B cell (primary cell): ENCODE results near the gene LIFR. TPM values are rescaled to one million over a fixed set of nuclear protein-coding genes. Genes with fewer than 3 reads are reported as not detected.

Experiments
- ATAC-seq: fragments of 200-7000 bp; cut with Tn5 transposase; one replicate; pipeline ENCODE4 v1.10.0; 2021; ENCODE audit warnings: low read depth, mild to moderate bottlenecking, moderate number of reproducible peaks, moderate library complexity
- CTCF ChIA-PET: fragments of 350-600 bp; sonication (Branson Sonifier 250); formaldehyde crosslinking; loops from one replicate; lab custom pipeline; 2021; ENCODE audit warnings: antibody characterized with exemption, inconsistent platforms; lab: Charles Lee
- POLR2A ChIA-PET: fragments of 350-600 bp; sonication (Branson Sonifier 250); formaldehyde crosslinking; loops from one replicate; lab custom pipeline; 2021; ENCODE audit warnings: antibody characterized with exemption; lab: Charles Lee
- DNase-seq: peaks from one replicate; pipeline ENCODE4 v3.0.0; 2013
- H2AFZ ChIP-seq: 2 replicates; pipeline ENCODE4 v1.6.1; 2012; ENCODE audit warnings: mild to moderate bottlenecking, low read depth, low read length; ENCODE audit not compliant: insufficient read depth, poor library complexity, severe bottlenecking
- H3K27ac ChIP-seq, 2 donors: 1 replicate in 1 of 2; 2 replicates in 1 of 2; pipeline ENCODE4 v1.5.1; 2012 to 2013; ENCODE audit warnings: low read length in 2 of 2, mild to moderate bottlenecking in 2 of 2, moderate library complexity in 1 of 2
- H3K27me3 ChIP-seq, 4 experiments: fragments of 200-600 bp in 1 of 4; sonication (generic) in 1 of 4; replicated peaks in 1 of 4; 1 replicate in 2 of 4; 2 replicates in 2 of 4; pipeline versions ENCODE4 v1.6.1 to v1.7.0; 2013 to 2016; ENCODE audit warnings: low read length in 3 of 4, mild to moderate bottlenecking in 2 of 4, mixed read lengths in 1 of 4, moderate library complexity in 1 of 4; ENCODE audit not compliant: insufficient read depth in 4 of 4, control insufficient read depth in 3 of 4; ENCODE audit errors: control extremely low read depth in 1 of 4
- H3K36me3 ChIP-seq, 2 experiments: replicated peaks in 1 of 2; 1 replicate in 1 of 2; 2 replicates in 1 of 2; pipeline versions ENCODE4 v1.6.1 to v1.7.1; 2013; ENCODE audit warnings: low read length in 1 of 2; ENCODE audit not compliant: insufficient read depth in 2 of 2, control insufficient read depth in 1 of 2; ENCODE audit errors: control extremely low read depth in 1 of 2, extremely low read depth in 1 of 2
- H3K4me1 ChIP-seq, 2 donors: fragments of 200-600 bp in 1 of 2; sonication (generic) in 1 of 2; 1 replicate in 1 of 2; 2 replicates in 1 of 2; pipeline versions ENCODE4 v1.5.1 to v1.6.1; 2013 to 2017; ENCODE audit warnings: low read length in 2 of 2; ENCODE audit not compliant: control insufficient read depth in 2 of 2, insufficient read depth in 2 of 2
- H3K4me2 ChIP-seq: replicated peaks from 2 replicates; pipeline ENCODE3; 2012; ENCODE audit warnings: mild to moderate bottlenecking, low read depth, low read length; ENCODE audit not compliant: poor library complexity, severe bottlenecking
- H3K4me3 ChIP-seq, 5 experiments: fragments of 200-600 bp in 1 of 5; sonication (generic) in 1 of 5; 1 replicate in 3 of 5; 2 replicates in 2 of 5; pipeline versions ENCODE4 v1.5.1 to v1.7.0; 2011 to 2016; ENCODE audit warnings: low read length in 4 of 5, mild to moderate bottlenecking in 4 of 5, low read depth in 2 of 5, control low read depth in 1 of 5, moderate library complexity in 1 of 5; ENCODE audit not compliant: insufficient read depth in 1 of 5; ENCODE audit errors: control extremely low read depth in 1 of 5, extremely low read depth in 1 of 5
- H3K79me2 ChIP-seq: fragments of 200-600 bp; sonication (generic); one replicate; pipeline ENCODE4 v1.6.0; 2016; ENCODE audit warnings: low read length; ENCODE audit not compliant: control insufficient read depth, insufficient read depth
- H3K9ac ChIP-seq: fragments of 200-600 bp; sonication (generic); 2 replicates; pipeline ENCODE4 v1.6.1; 2017; ENCODE audit warnings: mild to moderate bottlenecking, low read length, moderate library complexity
- H3K9me3 ChIP-seq, 3 donors: one replicate each; pipeline versions ENCODE4 v1.6.1 to v1.7.1; 2013; ENCODE audit warnings: low read length in 2 of 3; ENCODE audit not compliant: control insufficient read depth in 2 of 3, insufficient read depth in 1 of 3; ENCODE audit errors: control extremely low read depth in 1 of 3
- H4K20me1 ChIP-seq: 2 replicates; pipeline ENCODE4 v1.6.0; 2012; ENCODE audit warnings: mild to moderate bottlenecking, low read length; ENCODE audit not compliant: insufficient read depth, control insufficient read depth, poor library complexity, severe bottlenecking
- H3K27ac Mint-ChIP-seq: one replicate; pipeline ENCODE4 v1.8.0; 2021; ENCODE audit warnings: mixed read lengths
- H3K27me3 Mint-ChIP-seq: one replicate; pipeline ENCODE4 v1.8.0; 2021; ENCODE audit warnings: mixed read lengths
- H3K4me1 Mint-ChIP-seq: one replicate; pipeline ENCODE4 v1.8.0; 2021; ENCODE audit warnings: mixed read lengths
- H3K4me3 Mint-ChIP-seq: one replicate; pipeline ENCODE4 v1.8.0; 2021; ENCODE audit warnings: mixed read lengths
- H3K9me3 Mint-ChIP-seq: one replicate; pipeline ENCODE4 v1.8.0; 2022; ENCODE audit warnings: mixed read lengths; ENCODE audit not compliant: insufficient read depth
- CTCF ChIP-seq: fragments of 200-600 bp; IDR thresholded peaks from one replicate; pipeline ENCODE4 v1.8.0; 2022; ENCODE audit warnings: antibody characterized with exemption, mild to moderate bottlenecking
- EZH2 ChIP-seq: IDR thresholded peaks from 2 replicates; pipeline ENCODE4 v1.6.1; 2012; ENCODE audit warnings: borderline replicate concordance, low read depth, mild to moderate bottlenecking, moderate library complexity, low read length; ENCODE audit not compliant: insufficient read depth, poor library complexity, severe bottlenecking
- WGBS: methylation state at CpG from one replicate; pipeline ENCODE4 v1.1.5; 2013; ENCODE audit warnings: missing lambda C conversion rate; ENCODE audit not compliant: insufficient coverage; 5-methylcytosine and 5-hydroxymethylcytosine counted together
- intact Hi-C: fragments of 100-400 bp; cut with micrococcal nuclease; formaldehyde crosslinking; loops from one replicate; pipeline ENCODE4 v1.10.0; 2022
- polyA plus RNA-seq: library from polyadenylated mRNA; depleted of rRNA; stranded (reverse); fragments of >200 nt; gene quantifications from 2 replicates; pipeline ENCODE4 v1.2.3, GENCODE V29; 2012
- total RNA-seq, 2 donors: library from RNA; stranded (reverse); fragments of 120-200 nt in 1 of 2; gene quantifications; 1 replicate in 1 of 2; 2 replicates in 1 of 2; pipeline versions ENCODE4 v1.2.3 to v1.2.4, GENCODE V29; 2013 to 2022

The LIFR gene
- total and polyA plus RNA-seq, 2 donors (not counting 1 experiment from before 2014, with no cell fraction given) = not detected

GRCh38 chr5:38452201-38452600 is 104.2 kb downstream of the LIFR start:
- Histone ChIP-seq H3K79me2 (no peaks in the 10 kb centered on the region), H3K27me3 (peaks cover 1 to 66% (median 53%) of the 10 kb centered on the region in 4 experiments), H3K4me3 (no peak overlapping the region), H3K9ac (no peak overlapping the region), H4K20me1 (no peaks in the 10 kb centered on the region), H3K36me3 (no peaks in the 10 kb centered on the region), H3K4me2 (no peak overlapping the region), H2AFZ (no peak overlapping the region), H3K27ac (no peak overlapping the region), H3K4me1 (peaks cover 17 to 23% of the 10 kb centered on the region in 2 donors), H3K9me3 (peaks cover 4 to 61% (median 24%) of the 10 kb centered on the region in 3 donors)
- ChIA-PET CTCF (interaction anchor here (5.4 kb wide), 1 partner anchor 11 kb away, joined by 31 read pairs; no protein-coding TSS in a partner anchor), POLR2A (no interaction called here)
- 93% methylated on average over 4 of the region's 4 CpGs for WGBS
- no peak for TF ChIP-seq EZH2
- no peak for TF ChIP-seq CTCF
- DNase-seq = no peak
- intact Hi-C loops = no loop called here
- Mint-ChIP-seq H3K4me3 (no peak overlapping the region), H3K4me1 (peaks cover 11% of the 10 kb centered on the region), H3K27ac (no peak overlapping the region), H3K27me3 (peaks cover 62% of the 10 kb centered on the region), H3K9me3 (peaks cover 6% of the 10 kb centered on the region)
- ATAC-seq = no peak

GRCh38 chr5:38451074-38451725 is 105.2 kb downstream of the LIFR start:
- intact Hi-C loops = no loop called here
- ATAC-seq (no peak), DNase-seq (no peak)
- peaks cover 6% of the 10 kb centered on the region for H3K9me3 Mint-ChIP-seq
- H3K4me3 Mint-ChIP-seq = no peak overlapping the region
- Histone ChIP-seq H3K79me2 (no peaks in the 10 kb centered on the region), H3K9me3 (peaks cover 4 to 61% (median 24%) of the 10 kb centered on the region in 3 donors), H3K4me1 (peaks cover 17 to 23% of the 10 kb centered on the region in 2 donors), H3K9ac (no peak overlapping the region), H4K20me1 (no peaks in the 10 kb centered on the region), H3K4me2 (no peak overlapping the region), H3K27me3 (peaks cover 1 to 63% (median 47%) of the 10 kb centered on the region in 4 experiments), H3K4me3 (no peak overlapping the region), H2AFZ (no peak overlapping the region), H3K27ac (no peak overlapping the region), H3K36me3 (no peaks in the 10 kb centered on the region)
- H3K27ac Mint-ChIP-seq = no peak overlapping the region
- ChIA-PET POLR2A (no interaction called here), CTCF (interaction anchor here (5.4 kb wide), 1 partner anchor 10 kb away, joined by 31 read pairs; no protein-coding TSS in a partner anchor)
- TF ChIP-seq CTCF = no peak
- TF ChIP-seq EZH2 = no peak
- H3K4me1 Mint-ChIP-seq = peaks cover 11% of the 10 kb centered on the region
- peaks cover 62% of the 10 kb centered on the region for H3K27me3 Mint-ChIP-seq
- WGBS = 60% methylated on average over 9 of the region's 9 CpGs
